ENCODE data around the gene PLCD3.
"Not testable (repeated sequence)": the region's sequence is repeated elsewhere in the genome, so short reads cannot be mapped to it uniquely, and the experiment has no call there.

PLCD3 gene

DNA sequence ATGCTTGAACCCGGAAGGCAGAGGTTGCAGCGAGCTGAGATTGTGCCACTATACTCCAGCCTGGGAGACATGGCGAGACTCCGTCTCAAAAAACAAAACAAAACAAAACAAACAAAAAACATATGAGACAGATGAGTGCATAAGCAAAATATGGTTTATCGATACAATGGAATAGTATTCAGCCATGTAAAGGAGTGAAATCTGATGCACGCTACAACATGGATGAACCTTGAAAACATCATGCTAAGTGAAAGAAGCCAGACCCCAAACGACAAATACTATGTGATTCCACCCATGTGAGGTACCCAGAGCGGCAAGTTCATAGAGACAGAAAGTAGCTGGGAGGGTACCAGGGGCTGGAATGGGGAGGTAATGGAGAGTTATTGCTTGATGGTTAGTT lies 6.8 kb downstream of the PLCD3 start:
- Histone ChIP-seq H3K9me3 (ENCODE audit: control insufficient read depth, low read length) (no peaks in the 10 kb centered on the region), H3K4me3 (ENCODE audit: insufficient read depth, low read depth, low read length) (no peak overlapping the region), H3K4me1 (ENCODE audit: control insufficient read depth, insufficient read depth, low read length) (peaks cover 16% of the 10 kb centered on the region), H3K27ac (ENCODE audit: insufficient read depth, low read depth, low read length, poor library complexity, severe bottlenecking) (no peak overlapping the region), H3K36me3 (ENCODE audit: control insufficient read depth, insufficient read depth, low read length) (no peaks in the 10 kb centered on the region), H3K27me3 (ENCODE audit: control insufficient read depth, insufficient read depth, low read length, poor library complexity, severe bottlenecking) (no peaks in the 10 kb centered on the region)
- 97% methylated on average over 8 of the region's 8 CpGs for WGBS, 2 experiments

DNA sequence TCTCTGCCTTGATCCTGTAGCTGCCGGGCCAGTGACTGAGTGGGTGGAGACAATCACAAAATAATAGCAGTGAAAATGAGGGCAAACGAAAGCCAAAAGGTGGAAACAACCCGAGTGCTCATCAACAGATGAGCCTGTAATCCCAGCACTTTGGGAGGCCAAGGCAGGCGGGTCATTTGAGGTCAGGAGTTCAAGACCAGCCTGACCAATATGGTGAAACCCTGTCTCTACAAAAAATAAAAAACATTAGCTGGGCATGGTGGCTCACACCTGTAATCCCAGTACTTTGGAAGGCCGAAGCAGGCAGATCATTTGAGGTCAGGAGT lies 7.6 kb downstream of the PLCD3 start:
- not testable (repeated sequence) for H3K9me3 ChIP-seq (ENCODE audit: control insufficient read depth, low read length); H3K4me3 ChIP-seq (ENCODE audit: insufficient read depth, low read depth, low read length); H3K36me3 ChIP-seq (ENCODE audit: control insufficient read depth, insufficient read depth, low read length); H3K27ac ChIP-seq (ENCODE audit: insufficient read depth, low read depth, low read length, poor library complexity, severe bottlenecking); H3K27me3 ChIP-seq (ENCODE audit: control insufficient read depth, insufficient read depth, low read length, poor library complexity, severe bottlenecking)
- peaks cover 11% of the 10 kb centered on the region for H3K4me1 ChIP-seq (ENCODE audit: control insufficient read depth, insufficient read depth, low read length)
- WGBS, 2 experiments: 77 to 86% methylated on average over 5 of the region's 5 CpGs

DNA sequence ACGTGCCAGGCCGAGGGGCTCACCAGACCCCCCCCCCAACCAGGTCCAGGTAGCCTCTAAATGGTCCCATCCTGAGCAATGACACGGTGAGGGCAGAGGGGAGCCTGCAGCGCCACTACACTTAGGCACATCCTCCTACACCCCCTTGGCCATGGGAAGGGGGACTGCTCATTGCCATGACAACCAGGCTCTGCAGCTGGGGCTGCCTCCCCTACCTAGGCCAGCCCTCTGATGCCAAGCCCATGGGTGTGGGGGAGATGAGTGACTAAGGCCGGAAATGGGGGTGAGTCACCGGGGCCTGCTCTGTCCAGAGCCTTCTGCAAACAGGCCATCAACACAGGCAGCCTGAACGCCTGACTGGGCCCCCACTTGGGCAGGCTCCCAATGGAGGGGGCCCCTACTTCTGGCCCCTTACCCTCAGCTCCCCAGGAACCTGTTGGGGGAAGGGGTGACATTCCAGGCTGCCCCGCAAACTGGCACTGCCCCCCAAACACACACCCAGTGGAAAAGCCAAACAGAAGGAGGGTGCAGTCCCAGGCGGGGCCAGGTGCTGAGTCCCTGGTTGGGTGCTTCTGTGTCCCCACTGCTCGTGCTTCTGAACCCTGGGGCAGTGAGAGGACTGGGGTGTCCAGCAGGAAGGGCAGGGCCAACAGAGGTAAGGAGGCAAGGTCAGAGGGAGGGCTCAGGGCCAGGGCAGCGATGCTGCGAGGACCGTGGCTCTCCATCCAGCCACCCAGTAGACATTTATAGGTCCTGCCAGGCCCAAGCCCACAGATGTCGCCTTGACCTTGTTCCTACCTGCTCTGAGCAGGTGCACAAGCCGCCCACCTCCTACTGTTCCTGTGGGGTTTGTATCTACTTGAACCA lies 8.2 kb downstream of the PLCD3 start:
- Histone ChIP-seq H3K4me3 (ENCODE audit: insufficient read depth, low read depth, low read length) (no peak overlapping the region), H3K27me3 (ENCODE audit: control insufficient read depth, insufficient read depth, low read length, poor library complexity, severe bottlenecking) (no peaks in the 10 kb centered on the region), H3K36me3 (ENCODE audit: control insufficient read depth, insufficient read depth, low read length) (no peaks in the 10 kb centered on the region), H3K27ac (ENCODE audit: insufficient read depth, low read depth, low read length, poor library complexity, severe bottlenecking) (no peak overlapping the region), H3K9me3 (ENCODE audit: control insufficient read depth, low read length) (no peaks in the 10 kb centered on the region), H3K4me1 (ENCODE audit: control insufficient read depth, insufficient read depth, low read length) (peaks cover 6% of the 10 kb centered on the region)
- WGBS, 2 experiments: 90 to 91% methylated on average over 15 of the region's 15 CpGs

GRCh38 chr17:45123076-45123770 lies 9.1 kb downstream of the PLCD3 start:
- Histone ChIP-seq H3K4me1 (ENCODE audit: control insufficient read depth, insufficient read depth, low read length) (peaks cover 4% of the 10 kb centered on the region), H3K27ac (ENCODE audit: insufficient read depth, low read depth, low read length, poor library complexity, severe bottlenecking) (no peak overlapping the region), H3K27me3 (ENCODE audit: control insufficient read depth, insufficient read depth, low read length, poor library complexity, severe bottlenecking) (no peaks in the 10 kb centered on the region), H3K9me3 (ENCODE audit: control insufficient read depth, low read length) (no peaks in the 10 kb centered on the region), H3K4me3 (ENCODE audit: insufficient read depth, low read depth, low read length) (no peak overlapping the region), H3K36me3 (ENCODE audit: control insufficient read depth, insufficient read depth, low read length) (no peaks in the 10 kb centered on the region)
- 94 to 98% methylated on average over 6 of the region's 6 CpGs for WGBS, 2 experiments

- no peaks in the 10 kb centered on the region for H3K27me3 ChIP-seq (ENCODE audit: control insufficient read depth, insufficient read depth, low read length, poor library complexity, severe bottlenecking)
- H3K27ac ChIP-seq (ENCODE audit: insufficient read depth, low read depth, low read length, poor library complexity, severe bottlenecking): no peak overlapping the region
- no peaks in the 10 kb centered on the region for H3K9me3 ChIP-seq (ENCODE audit: control insufficient read depth, low read length)
- 95% methylated on average over 45 of the region's 45 CpGs for WGBS, 2 experiments
- H3K4me3 ChIP-seq (ENCODE audit: insufficient read depth, low read depth, low read length): no peak overlapping the region
- no peaks in the 10 kb centered on the region for H3K36me3 ChIP-seq (ENCODE audit: control insufficient read depth, insufficient read depth, low read length)
- no peaks in the 10 kb centered on the region for H3K4me1 ChIP-seq (ENCODE audit: control insufficient read depth, insufficient read depth, low read length)
These were observed 11.3 kb downstream of the PLCD3 start for GRCh38 chr17:45121055-45121454.

DNA sequence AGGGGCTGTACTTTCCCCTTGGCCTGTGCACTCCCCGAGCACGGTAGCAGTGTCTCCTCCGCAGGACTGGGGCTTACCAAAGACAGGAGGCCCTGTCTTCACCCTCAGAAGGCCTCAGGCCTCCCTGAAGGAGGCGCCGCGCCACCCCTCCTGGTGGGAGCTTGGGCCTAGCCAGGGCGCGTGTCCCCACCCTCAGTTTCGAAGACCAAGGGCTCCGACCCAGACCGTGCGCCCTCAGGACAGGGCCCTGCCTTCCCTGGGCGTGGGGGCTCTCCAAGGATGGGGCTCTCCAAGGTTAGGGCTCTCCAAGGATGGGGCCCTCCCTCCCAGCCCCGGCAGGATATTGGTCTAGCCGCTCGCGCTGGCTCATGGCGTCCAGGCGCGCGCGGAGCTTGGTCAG lies 11.8 kb downstream of the PLCD3 start:
- no peaks in the 10 kb centered on the region for H3K9me3 ChIP-seq (ENCODE audit: control insufficient read depth, low read length)
- no peak overlapping the region for H3K27ac ChIP-seq (ENCODE audit: insufficient read depth, low read depth, low read length, poor library complexity, severe bottlenecking)
- H3K27me3 ChIP-seq (ENCODE audit: control insufficient read depth, insufficient read depth, low read length, poor library complexity, severe bottlenecking): no peaks in the 10 kb centered on the region
- H3K4me3 ChIP-seq (ENCODE audit: insufficient read depth, low read depth, low read length): no peak overlapping the region
- H3K36me3 ChIP-seq (ENCODE audit: control insufficient read depth, insufficient read depth, low read length): no peaks in the 10 kb centered on the region
- H3K4me1 ChIP-seq (ENCODE audit: control insufficient read depth, insufficient read depth, low read length): no peaks in the 10 kb centered on the region
- WGBS, 2 experiments: 95 to 96% methylated on average over 22 of the region's 22 CpGs

DNA sequence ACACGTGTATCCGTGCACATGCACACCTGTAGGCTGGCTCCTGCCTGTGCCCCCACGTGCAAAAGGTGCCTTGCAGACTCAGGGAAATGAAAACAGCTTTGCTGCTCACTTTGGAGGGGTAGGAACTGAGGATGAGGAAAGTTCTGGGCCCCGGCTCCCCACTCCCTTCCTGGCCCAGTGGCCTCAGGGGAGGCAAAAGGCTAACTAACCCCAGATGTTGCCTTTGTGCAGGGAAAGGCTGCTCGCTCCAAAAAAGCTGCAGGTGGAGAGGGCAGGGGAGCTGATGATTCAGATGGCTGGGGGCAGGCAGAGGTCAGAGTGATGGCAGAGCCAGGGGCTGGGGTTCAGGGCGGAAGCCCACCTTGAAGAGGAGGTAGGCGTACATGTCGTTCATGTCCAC lies 12.4 kb downstream of the PLCD3 start:
- 92 to 95% methylated on average over 8 of the region's 8 CpGs for WGBS, 2 experiments
- no peak overlapping the region for H3K27ac ChIP-seq (ENCODE audit: insufficient read depth, low read depth, low read length, poor library complexity, severe bottlenecking)
- no peaks in the 10 kb centered on the region for H3K9me3 ChIP-seq (ENCODE audit: control insufficient read depth, low read length)
- H3K4me1 ChIP-seq (ENCODE audit: control insufficient read depth, insufficient read depth, low read length): no peaks in the 10 kb centered on the region
- no peaks in the 10 kb centered on the region for H3K27me3 ChIP-seq (ENCODE audit: control insufficient read depth, insufficient read depth, low read length, poor library complexity, severe bottlenecking)
- H3K36me3 ChIP-seq (ENCODE audit: control insufficient read depth, insufficient read depth, low read length): no peaks in the 10 kb centered on the region
- no peak overlapping the region for H3K4me3 ChIP-seq (ENCODE audit: insufficient read depth, low read depth, low read length)

DNA sequence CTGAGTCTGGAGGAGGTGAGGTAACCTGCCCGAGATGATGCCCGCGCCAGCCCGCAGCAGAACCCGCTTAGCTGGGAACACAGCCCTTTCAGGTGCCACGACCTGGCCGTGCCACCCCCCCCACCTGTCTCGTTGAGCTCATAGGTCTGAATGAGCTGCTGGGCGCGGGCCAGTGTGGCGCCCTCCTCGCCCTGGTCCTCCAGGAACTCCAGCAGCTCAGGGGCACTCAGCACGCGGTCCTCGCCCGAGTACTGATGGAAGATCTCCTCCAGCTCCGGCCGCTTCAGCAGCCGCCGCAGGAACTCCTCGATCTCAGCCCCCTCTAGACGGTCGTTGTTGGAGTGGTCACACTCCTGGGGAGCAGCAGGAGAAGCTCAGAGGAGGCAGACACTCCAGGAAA lies 13.6 kb downstream of the PLCD3 start:
- 95 to 96% methylated on average over 23 of the region's 23 CpGs for WGBS, 2 experiments
- no peaks in the 10 kb centered on the region for H3K4me1 ChIP-seq (ENCODE audit: control insufficient read depth, insufficient read depth, low read length)

GRCh38 chr17:45117848-45118646 lies 14.3 kb downstream of the PLCD3 start:
- 97% methylated on average over 20 of the region's 20 CpGs for WGBS, 2 experiments

More for the DNA sequence above, 13.6 kb downstream of the PLCD3 start:
- H3K9me3 ChIP-seq (ENCODE audit: control insufficient read depth, low read length): no peaks in the 10 kb centered on the region
- no peak overlapping the region for H3K4me3 ChIP-seq (ENCODE audit: insufficient read depth, low read depth, low read length)
- H3K36me3 ChIP-seq (ENCODE audit: control insufficient read depth, insufficient read depth, low read length): no peaks in the 10 kb centered on the region
- no peaks in the 10 kb centered on the region for H3K27me3 ChIP-seq (ENCODE audit: control insufficient read depth, insufficient read depth, low read length, poor library complexity, severe bottlenecking)
- no peak overlapping the region for H3K27ac ChIP-seq (ENCODE audit: insufficient read depth, low read depth, low read length, poor library complexity, severe bottlenecking)

DNA sequence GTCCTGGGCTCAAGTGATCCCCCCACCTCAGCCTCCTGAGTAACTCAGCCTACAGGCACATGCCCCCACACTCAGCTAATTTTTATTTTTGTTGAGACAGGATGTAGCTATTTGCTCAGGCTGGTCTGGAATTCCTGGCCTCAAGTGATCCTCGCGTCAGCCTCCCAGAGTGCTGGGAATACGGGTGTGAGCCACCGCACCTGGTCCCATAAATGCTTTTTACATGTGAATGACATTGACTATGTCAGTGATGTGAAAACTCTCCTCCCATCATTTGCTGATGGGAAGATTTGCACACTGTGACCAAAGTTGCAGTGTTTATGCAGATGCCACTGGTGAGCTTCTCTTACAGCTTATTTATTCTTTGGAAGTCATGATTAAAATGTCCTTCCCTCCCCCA lies 15.0 kb downstream of the PLCD3 start:
- no peaks in the 10 kb centered on the region for H3K4me1 ChIP-seq (ENCODE audit: control insufficient read depth, insufficient read depth, low read length)
- 94 to 95% methylated on average over 4 of the region's 4 CpGs for WGBS, 2 experiments
- no peak overlapping the region for H3K4me3 ChIP-seq (ENCODE audit: insufficient read depth, low read depth, low read length)
- H3K36me3 ChIP-seq (ENCODE audit: control insufficient read depth, insufficient read depth, low read length): no peaks in the 10 kb centered on the region
- H3K27ac ChIP-seq (ENCODE audit: insufficient read depth, low read depth, low read length, poor library complexity, severe bottlenecking): no peak overlapping the region
- H3K9me3 ChIP-seq (ENCODE audit: control insufficient read depth, low read length): no peaks in the 10 kb centered on the region
- no peaks in the 10 kb centered on the region for H3K27me3 ChIP-seq (ENCODE audit: control insufficient read depth, insufficient read depth, low read length, poor library complexity, severe bottlenecking)

More at GRCh38 chr17:45117848-45118646, 14.3 kb downstream of the PLCD3 start:
- H3K27ac ChIP-seq (ENCODE audit: insufficient read depth, low read depth, low read length, poor library complexity, severe bottlenecking): no peak overlapping the region
- H3K9me3 ChIP-seq (ENCODE audit: control insufficient read depth, low read length): no peaks in the 10 kb centered on the region
- H3K4me3 ChIP-seq (ENCODE audit: insufficient read depth, low read depth, low read length): no peak overlapping the region
- H3K36me3 ChIP-seq (ENCODE audit: control insufficient read depth, insufficient read depth, low read length): no peaks in the 10 kb centered on the region
- no peaks in the 10 kb centered on the region for H3K27me3 ChIP-seq (ENCODE audit: control insufficient read depth, insufficient read depth, low read length, poor library complexity, severe bottlenecking)
- no peaks in the 10 kb centered on the region for H3K4me1 ChIP-seq (ENCODE audit: control insufficient read depth, insufficient read depth, low read length)
